ENCODE results near the gene RASGEF1C.

RASGEF1C gene

DNA sequence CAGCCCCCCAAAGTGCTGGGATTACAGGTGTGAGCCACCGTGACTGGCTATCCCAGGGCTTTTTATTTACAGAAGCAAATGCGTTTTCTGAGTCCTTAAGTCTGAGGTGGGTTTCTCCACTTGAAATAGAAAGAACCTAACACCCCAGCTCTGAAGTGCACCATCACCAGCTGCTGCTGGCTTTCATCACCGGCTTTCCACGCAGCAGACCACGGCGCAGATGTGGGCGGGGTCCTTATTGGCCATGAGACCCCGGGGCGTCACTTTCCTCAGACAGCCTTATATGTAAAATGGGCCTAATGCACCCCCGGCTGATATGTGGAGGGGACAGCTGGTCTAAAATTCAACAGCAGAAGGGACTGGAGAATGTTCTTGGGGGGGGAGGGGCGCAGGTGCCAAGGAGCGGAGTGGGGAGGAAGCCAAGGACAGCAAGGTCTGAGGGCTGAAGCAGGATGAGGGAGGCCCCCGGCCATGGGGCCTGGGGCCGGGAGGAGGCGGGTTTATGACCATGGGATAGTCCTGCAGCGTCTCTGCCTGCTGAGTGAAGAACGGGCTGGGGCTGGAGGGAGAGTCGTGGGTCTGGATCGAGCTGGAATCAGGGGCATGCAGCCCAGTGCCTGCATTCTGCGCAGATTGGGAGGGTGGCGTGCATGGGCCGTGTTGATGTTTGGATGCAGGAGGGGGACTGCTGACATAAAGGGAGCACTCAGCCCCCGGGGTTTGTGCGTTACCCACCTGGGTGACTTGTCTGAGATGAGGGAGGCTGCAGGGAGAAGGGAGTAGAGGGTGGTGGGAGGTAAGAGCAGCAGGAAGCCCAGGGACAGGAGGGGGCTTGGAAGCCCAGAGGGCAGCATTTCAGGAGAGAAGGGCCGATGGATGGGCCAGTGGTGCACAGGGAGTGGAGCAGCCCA lies 30.2 kb downstream of the RASGEF1C start:
- no peaks in the 10 kb centered on the region for H3K27me3 ChIP-seq (ENCODE audit: control insufficient read depth, insufficient read depth, low read length)
- H3K27ac ChIP-seq (ENCODE audit: low read depth, low read length), result no peak overlapping the region
- H3K9me3 ChIP-seq (ENCODE audit: control insufficient read depth, insufficient read depth, low read depth, low read length), result no peaks in the 10 kb centered on the region
- H3K36me3 ChIP-seq (ENCODE audit: control insufficient read depth, insufficient read depth, low read length), result no peaks in the 10 kb centered on the region
- peaks cover 9% of the 10 kb centered on the region; the same call in 1 of the 2 replicates for H3K4me1 ChIP-seq (ENCODE audit: control insufficient read depth, insufficient read depth, low read length)
- H3K9ac ChIP-seq (ENCODE audit: low read length), result no peak overlapping the region
- no peak overlapping the region for H3K4me3 ChIP-seq (ENCODE audit: low read depth, low read length)

DNA sequence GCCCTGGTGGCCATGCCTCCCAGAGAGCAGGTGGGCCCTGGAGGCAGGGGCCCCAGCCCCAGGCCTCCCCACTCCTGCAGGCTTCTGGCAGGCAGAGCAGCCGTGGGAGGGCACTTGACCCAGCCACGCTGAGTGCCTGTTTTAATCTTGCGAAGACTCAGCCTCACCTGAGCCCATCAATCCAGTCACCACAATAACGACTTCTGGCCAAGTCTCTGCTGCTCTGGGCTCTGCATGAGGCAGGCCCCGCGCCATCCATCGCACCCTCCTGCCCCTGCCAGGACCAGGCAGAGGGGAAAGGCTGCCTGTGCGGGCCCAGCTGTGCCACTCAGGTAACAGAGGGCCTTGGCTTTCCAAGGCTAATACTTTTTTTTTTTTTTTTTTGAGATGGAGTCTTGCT lies 32.8 kb downstream of the RASGEF1C start:
- Histone ChIP-seq H3K27ac (ENCODE audit: low read depth, low read length) (no peak overlapping the region), H3K36me3 (ENCODE audit: control insufficient read depth, insufficient read depth, low read length) (no peaks in the 10 kb centered on the region)

DNA sequence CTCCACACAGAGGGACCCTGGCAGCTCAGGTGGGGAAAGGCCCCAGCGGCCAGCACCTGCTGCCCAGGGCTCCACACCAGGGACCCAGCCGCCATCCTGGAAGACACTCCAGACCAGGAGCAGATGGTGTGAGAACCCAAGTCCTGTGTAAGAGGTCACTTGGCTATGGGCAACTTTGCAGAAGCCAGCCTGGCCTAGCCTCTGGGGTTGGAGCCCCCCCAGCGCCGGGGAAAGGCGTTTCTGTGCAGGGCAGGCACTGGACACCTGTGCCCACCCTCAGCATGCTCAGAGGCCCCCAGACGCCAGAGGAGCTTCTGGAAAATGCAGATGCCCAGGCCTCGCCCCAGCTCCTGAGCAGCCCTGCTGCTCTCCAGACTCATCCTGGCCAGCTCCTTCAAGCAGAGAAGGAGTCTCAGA lies 34.0 kb downstream of the RASGEF1C start:
- no peak overlapping the region for H3K9ac ChIP-seq (ENCODE audit: low read length)
- no peaks in the 10 kb centered on the region for H3K27me3 ChIP-seq (ENCODE audit: control insufficient read depth, insufficient read depth, low read length)
- H3K9me3 ChIP-seq (ENCODE audit: control insufficient read depth, insufficient read depth, low read depth, low read length), result no peaks in the 10 kb centered on the region
- no peaks in the 10 kb centered on the region for H3K36me3 ChIP-seq (ENCODE audit: control insufficient read depth, insufficient read depth, low read length)
- H3K4me3 ChIP-seq (ENCODE audit: low read depth, low read length), result no peak overlapping the region
- H3K27ac ChIP-seq (ENCODE audit: low read depth, low read length), result no peak overlapping the region
- peaks cover 14% of the 10 kb centered on the region for H3K4me1 ChIP-seq (ENCODE audit: control insufficient read depth, insufficient read depth, low read length)

More for the DNA sequence above, 32.8 kb downstream of the RASGEF1C start:
- H3K9ac ChIP-seq (ENCODE audit: low read length), result no peak overlapping the region
- H3K4me1 ChIP-seq (ENCODE audit: control insufficient read depth, insufficient read depth, low read length), result peaks cover 9% of the 10 kb centered on the region; the same call in 1 of the 2 replicates
- no peaks in the 10 kb centered on the region for H3K27me3 ChIP-seq (ENCODE audit: control insufficient read depth, insufficient read depth, low read length)
- H3K9me3 ChIP-seq (ENCODE audit: control insufficient read depth, insufficient read depth, low read depth, low read length), result no peaks in the 10 kb centered on the region
- H3K4me3 ChIP-seq (ENCODE audit: low read depth, low read length), result no peak overlapping the region

DNA sequence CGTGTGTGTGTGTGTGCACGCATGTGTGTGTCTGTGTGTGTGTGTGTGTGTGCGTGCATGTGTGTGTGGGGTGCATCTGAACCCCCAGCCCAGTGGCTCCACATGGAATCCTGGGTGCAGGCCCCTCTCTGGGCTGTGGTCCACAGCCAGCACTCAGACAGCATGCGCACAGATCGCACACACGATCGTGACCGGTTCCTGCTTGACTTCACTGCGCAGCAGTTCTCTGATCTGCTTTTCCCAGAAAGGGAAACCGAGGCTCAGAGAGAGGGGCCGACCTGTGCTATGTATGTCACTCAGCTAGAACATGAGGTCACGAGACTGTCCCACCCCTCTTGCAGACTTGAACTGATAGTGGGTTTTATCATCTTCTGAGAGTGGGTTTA lies 34.4 kb downstream of the RASGEF1C start:
- no peaks in the 10 kb centered on the region for H3K27me3 ChIP-seq (ENCODE audit: control insufficient read depth, insufficient read depth, low read length)
- peaks cover 18% of the 10 kb centered on the region for H3K4me1 ChIP-seq (ENCODE audit: control insufficient read depth, insufficient read depth, low read length)
- no peak overlapping the region for H3K27ac ChIP-seq (ENCODE audit: low read depth, low read length)
- no peaks in the 10 kb centered on the region for H3K36me3 ChIP-seq (ENCODE audit: control insufficient read depth, insufficient read depth, low read length)
- H3K9me3 ChIP-seq (ENCODE audit: control insufficient read depth, insufficient read depth, low read depth, low read length), result no peaks in the 10 kb centered on the region
- no peak overlapping the region for H3K9ac ChIP-seq (ENCODE audit: low read length)
- H3K4me3 ChIP-seq (ENCODE audit: low read depth, low read length), result no peak overlapping the region

DNA sequence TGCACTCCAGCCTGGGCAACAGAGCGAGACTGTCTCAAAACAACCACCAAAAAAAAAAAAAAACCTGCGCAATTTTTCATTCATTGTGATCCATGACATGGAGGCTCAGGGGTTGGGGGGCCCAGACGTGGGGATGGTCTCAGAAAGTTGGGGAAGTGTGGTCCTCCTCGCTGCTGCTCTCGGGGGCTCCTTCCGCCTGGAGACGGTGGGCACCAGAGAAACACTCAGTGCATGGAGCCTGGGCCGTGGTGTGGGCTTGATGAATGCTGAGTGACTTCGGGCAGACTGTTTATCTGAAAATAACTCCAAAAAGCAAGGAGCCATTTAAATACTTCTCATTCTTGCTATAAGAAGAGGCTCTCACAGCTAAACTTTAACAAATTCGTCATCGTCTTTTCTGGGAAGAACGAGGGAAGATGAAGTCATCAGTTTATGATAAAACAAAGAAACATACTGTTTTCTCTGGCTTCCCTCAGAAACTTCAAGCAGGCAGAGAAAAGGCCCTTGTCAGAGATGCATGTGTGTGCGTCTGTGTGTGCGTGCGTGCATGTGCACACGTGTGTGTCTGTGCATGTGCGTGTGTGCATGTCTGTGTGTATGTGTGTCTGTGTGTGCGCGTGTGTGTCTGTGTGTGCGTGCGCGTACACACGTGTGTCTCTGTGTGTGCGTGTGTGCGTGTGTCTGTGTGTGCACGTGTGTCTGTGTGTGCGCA lies 35.0 kb downstream of the RASGEF1C start:
- Histone ChIP-seq H3K27me3 (ENCODE audit: control insufficient read depth, insufficient read depth, low read length) (no peaks in the 10 kb centered on the region), H3K9me3 (ENCODE audit: control insufficient read depth, insufficient read depth, low read depth, low read length) (no peaks in the 10 kb centered on the region), H3K36me3 (ENCODE audit: control insufficient read depth, insufficient read depth, low read length) (no peaks in the 10 kb centered on the region), H3K27ac (ENCODE audit: low read depth, low read length) (no peak overlapping the region), H3K4me1 (ENCODE audit: control insufficient read depth, insufficient read depth, low read length) (peaks cover 15% of the 10 kb centered on the region), H3K9ac (ENCODE audit: low read length) (no peak overlapping the region), H3K4me3 (ENCODE audit: low read depth, low read length) (no peak overlapping the region)

DNA sequence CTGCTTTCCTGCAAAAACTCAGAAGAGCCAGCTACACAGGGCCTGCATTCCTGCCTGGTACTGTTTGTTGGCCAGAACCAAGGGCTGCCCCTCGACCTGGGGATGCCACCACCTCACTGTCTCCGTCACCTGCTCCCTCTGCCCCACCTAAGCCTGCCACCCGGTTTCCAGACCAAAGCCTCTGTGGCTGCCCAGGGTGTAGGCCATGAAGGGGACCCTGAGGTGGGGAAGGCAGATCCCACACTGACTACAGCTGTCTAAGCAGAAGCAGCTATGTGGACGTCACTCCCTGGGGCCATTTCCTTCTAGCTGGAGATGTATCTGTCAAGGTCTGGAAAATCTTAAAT lies 35.8 kb downstream of the RASGEF1C start:
- H3K9me3 ChIP-seq (ENCODE audit: control insufficient read depth, insufficient read depth, low read depth, low read length), result no peaks in the 10 kb centered on the region
- no peak overlapping the region for H3K4me3 ChIP-seq (ENCODE audit: low read depth, low read length)
- H3K27ac ChIP-seq (ENCODE audit: low read depth, low read length), result no peak overlapping the region
- peaks cover 21% of the 10 kb centered on the region for H3K4me1 ChIP-seq (ENCODE audit: control insufficient read depth, insufficient read depth, low read length)
- H3K36me3 ChIP-seq (ENCODE audit: control insufficient read depth, insufficient read depth, low read length), result no peaks in the 10 kb centered on the region
- H3K9ac ChIP-seq (ENCODE audit: low read length), result no peak overlapping the region
- H3K27me3 ChIP-seq (ENCODE audit: control insufficient read depth, insufficient read depth, low read length), result no peaks in the 10 kb centered on the region

DNA sequence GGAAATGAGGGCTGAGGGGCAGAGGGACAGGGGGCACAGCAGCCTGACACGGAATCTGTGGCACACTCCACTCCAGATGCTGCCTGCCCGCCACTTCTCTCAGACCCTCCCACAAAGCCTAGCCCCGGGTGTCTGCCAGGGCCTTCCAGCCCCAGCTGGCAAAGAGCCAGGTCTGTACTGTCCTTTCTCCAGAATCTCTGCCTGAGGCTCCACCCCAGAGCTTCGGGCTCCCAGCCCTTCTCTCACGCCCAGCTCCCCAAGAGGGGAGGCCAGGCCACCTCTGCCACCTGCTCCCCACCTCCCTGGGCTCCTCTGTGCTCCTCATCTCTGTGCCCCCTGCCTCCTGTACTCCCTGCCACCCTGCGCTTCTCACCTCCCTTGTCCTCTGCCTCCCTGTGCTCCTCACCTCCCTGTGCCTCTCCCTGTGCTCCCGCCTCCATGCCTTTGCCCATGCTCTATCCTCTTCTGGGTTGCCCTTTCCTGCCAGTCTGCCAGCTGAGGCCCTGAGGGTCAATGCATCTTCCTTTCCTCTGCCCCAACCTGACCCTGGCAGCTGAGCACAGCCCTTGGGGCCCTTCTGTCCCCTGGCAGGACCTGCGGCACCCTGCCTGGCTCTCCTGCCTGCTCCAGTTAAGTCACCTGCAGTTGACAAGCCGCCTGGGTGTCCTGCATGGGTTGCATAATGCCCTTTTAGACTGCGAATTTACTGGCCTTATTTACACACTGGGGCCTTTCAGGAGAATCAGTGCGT lies 36.4 kb downstream of the RASGEF1C start:
- H3K4me3 ChIP-seq (ENCODE audit: low read depth, low read length), result no peak overlapping the region
- H3K27ac ChIP-seq (ENCODE audit: low read depth, low read length), result no peak overlapping the region
- H3K27me3 ChIP-seq (ENCODE audit: control insufficient read depth, insufficient read depth, low read length), result no peaks in the 10 kb centered on the region
- no peaks in the 10 kb centered on the region for H3K36me3 ChIP-seq (ENCODE audit: control insufficient read depth, insufficient read depth, low read length)
- no peaks in the 10 kb centered on the region for H3K9me3 ChIP-seq (ENCODE audit: control insufficient read depth, insufficient read depth, low read depth, low read length)
- H3K4me1 ChIP-seq (ENCODE audit: control insufficient read depth, insufficient read depth, low read length), result peaks cover 21% of the 10 kb centered on the region
- H3K9ac ChIP-seq (ENCODE audit: low read length), result no peak overlapping the region

DNA sequence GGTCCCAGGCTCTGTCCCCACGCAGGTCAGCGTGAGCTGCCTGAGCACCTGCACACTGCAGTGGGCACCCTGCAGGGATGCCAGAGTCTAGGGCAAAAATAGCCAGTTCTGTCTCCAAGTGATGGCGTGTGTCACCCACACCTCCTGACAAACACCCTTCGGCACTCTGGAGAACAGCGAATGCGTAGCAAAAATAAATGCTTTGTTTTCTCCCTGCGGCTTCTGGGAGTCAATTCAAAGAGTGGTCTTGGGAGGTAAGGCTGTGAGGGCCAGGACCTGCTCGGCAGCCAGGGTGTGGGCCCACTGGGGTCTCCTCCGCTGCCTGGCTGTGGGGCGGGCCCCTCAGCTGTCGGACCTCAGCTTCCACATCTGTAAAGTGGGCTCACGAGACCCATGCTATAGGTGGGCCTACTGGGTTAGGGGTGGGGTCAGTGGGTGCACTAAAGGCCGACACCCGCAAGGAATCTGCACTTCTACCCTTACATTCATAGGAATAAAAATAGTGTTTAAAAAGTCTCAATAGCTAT lies 37.4 kb downstream of the RASGEF1C start:
- H3K36me3 ChIP-seq (ENCODE audit: control insufficient read depth, insufficient read depth, low read length), result no peaks in the 10 kb centered on the region
- no peak overlapping the region for H3K27ac ChIP-seq (ENCODE audit: low read depth, low read length)
- H3K9me3 ChIP-seq (ENCODE audit: control insufficient read depth, insufficient read depth, low read depth, low read length), result no peaks in the 10 kb centered on the region
- H3K27me3 ChIP-seq (ENCODE audit: control insufficient read depth, insufficient read depth, low read length), result no peaks in the 10 kb centered on the region
- no peak overlapping the region for H3K9ac ChIP-seq (ENCODE audit: low read length)
- no peak overlapping the region for H3K4me3 ChIP-seq (ENCODE audit: low read depth, low read length)
- peaks cover 21% of the 10 kb centered on the region for H3K4me1 ChIP-seq (ENCODE audit: control insufficient read depth, insufficient read depth, low read length)

DNA sequence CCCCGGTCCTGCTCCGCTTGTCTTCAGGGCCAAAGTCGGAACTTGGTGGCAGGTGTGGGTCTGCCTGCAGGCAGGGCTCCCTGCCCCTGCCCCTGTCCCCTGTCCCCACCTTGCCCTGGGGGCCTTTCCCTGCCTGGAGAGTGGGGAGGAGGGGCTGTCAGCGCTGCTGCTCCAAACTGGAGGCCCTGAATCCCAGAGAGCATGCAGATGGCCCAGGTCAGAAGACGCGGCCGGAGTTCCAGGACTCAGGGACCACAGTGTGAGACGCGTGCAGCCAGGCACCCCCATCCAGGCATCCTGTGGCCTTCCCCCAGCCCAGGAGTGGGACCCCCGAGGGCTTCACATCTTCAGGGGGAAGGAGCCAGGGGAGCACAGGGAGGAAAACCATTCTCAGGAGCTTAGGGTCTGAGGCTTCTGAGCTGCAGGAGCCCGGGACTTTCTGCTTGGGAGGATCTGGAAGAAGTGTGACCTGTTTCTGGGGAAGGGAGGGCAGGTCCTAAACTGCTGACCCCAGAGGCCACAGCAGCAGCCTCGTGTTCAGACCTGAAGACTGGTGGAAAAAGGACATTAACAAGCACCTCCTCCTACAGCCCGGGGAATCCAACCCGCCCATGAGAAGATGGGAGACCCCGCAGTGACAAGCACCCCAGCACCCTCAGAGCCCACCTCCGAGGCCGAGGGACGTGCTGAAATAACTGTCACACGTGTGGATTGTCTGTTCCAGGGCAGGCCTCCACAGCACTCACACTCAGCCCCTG lies 38.0 kb downstream of the RASGEF1C start:
- H3K4me3 ChIP-seq (ENCODE audit: low read depth, low read length), result no peak overlapping the region
- H3K36me3 ChIP-seq (ENCODE audit: control insufficient read depth, insufficient read depth, low read length), result no peaks in the 10 kb centered on the region
- H3K9ac ChIP-seq (ENCODE audit: low read length), result no peak overlapping the region
- no peak overlapping the region for H3K27ac ChIP-seq (ENCODE audit: low read depth, low read length)
- H3K9me3 ChIP-seq (ENCODE audit: control insufficient read depth, insufficient read depth, low read depth, low read length), result no peaks in the 10 kb centered on the region
- no peaks in the 10 kb centered on the region for H3K27me3 ChIP-seq (ENCODE audit: control insufficient read depth, insufficient read depth, low read length)
- H3K4me1 ChIP-seq (ENCODE audit: control insufficient read depth, insufficient read depth, low read length), result peaks cover 21% of the 10 kb centered on the region

DNA sequence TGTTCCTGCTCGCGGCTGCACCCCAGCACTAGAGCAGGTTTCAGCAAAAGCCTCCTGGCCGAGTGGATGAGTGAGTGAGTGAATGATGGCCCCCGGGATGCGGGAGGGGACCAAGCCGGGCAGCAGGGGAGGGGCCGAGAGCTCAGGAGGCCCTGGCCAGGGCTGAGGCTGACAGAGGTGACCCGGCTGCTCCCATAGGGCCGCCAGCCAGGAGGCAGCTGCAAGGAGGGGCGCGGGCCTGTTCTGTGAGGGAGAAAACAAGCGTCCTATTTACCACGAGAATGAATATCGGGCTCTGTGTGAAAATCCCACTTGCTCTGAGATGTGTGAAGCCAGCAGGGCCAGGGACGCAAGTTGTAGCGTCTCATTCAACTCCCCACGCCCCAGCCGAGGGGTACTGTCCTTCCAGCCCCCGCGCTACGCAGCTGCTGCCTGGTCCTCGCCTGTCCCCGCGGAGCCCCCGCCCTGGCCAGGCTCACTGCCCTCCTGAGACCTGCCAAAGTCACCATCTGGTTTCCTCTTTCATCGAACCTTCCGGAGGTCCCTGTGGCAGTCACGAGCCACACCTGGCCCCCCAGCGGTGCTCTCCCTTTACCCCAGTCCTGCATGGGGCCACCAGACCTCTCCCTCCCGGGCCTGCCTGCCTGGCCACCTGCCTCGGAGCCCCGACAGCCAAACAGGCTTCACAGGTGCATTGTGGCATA lies 38.8 kb downstream of the RASGEF1C start:
- Histone ChIP-seq H3K9ac (ENCODE audit: low read length) (no peak overlapping the region), H3K4me3 (ENCODE audit: low read depth, low read length) (no peak overlapping the region), H3K36me3 (ENCODE audit: control insufficient read depth, insufficient read depth, low read length) (no peaks in the 10 kb centered on the region), H3K27ac (ENCODE audit: low read depth, low read length) (no peak overlapping the region), H3K4me1 (ENCODE audit: control insufficient read depth, insufficient read depth, low read length) (peaks cover 21% of the 10 kb centered on the region), H3K27me3 (ENCODE audit: control insufficient read depth, insufficient read depth, low read length) (no peaks in the 10 kb centered on the region), H3K9me3 (ENCODE audit: control insufficient read depth, insufficient read depth, low read depth, low read length) (no peaks in the 10 kb centered on the region)
